AG09309 (cell line): ENCODE results near the gene CDH4.

Experiments
- DNase-seq: peaks from one replicate; pipeline ENCODE4 v3.0.0-alpha.2; 2010; ENCODE audit warnings: low read depth
- H3K4me3 ChIP-seq: 2 replicates; pipeline ENCODE4 v1.5.1; 2011; ENCODE audit warnings: mild to moderate bottlenecking, low read depth, low read length, moderate library complexity; ENCODE audit not compliant: control insufficient read depth
- TF ChIP-seq, protein P1 (sequence below): IDR thresholded peaks from 2 replicates; pipeline ENCODE4 v1.5.1; 2011; ENCODE audit warnings: mild to moderate bottlenecking, low read depth, low read length, inconsistent platforms; ENCODE audit not compliant: insufficient read depth, control insufficient read depth; ENCODE audit errors: missing control alignments

Gene CDH4

DNA sequence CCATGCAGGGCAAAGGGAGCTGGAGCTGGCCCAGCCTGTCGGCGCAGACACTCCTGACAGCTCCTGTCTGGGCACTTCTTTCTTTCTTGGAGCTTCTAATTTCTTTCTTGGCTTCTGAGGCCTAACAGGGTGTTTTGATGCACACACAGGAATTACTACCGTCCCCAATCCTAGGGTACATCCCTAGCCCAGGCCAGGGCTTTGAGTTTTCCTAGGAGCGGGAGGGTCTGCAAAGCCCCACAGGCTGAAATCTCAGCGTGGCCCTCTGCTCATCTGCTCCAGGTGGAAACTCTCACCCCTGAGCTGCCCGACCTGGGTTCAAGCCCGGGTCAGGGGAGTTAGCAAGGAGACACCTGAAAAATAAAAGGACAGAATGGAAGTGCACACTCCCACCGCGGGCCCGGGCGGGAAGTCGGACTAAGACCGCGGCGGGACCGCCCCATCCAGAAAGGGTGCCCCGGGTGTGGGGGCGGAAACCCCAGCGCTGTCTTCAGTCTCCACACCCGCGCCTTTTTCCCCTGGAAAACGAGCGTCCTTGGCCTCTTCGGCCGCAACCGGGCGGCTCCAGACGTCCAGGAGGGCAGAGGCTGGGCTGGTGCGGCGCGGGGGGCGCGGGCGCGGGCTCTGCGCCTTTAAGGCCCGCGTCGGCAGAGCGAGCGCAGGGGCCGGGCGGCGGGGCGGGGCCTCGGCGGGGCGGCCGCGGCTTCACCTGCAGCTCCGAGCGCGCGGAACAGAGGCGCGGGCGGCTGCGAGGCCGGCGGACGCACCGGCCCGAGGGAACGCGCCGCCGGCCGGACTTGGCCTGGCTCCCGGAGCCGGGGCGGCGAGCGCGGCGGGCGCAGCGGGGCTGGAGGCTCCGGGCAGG lies at the start of gene CDH4:
CDH4 (plus strand) TSS at position 733 of the 865 bp plus-strand sequence.
- H3K4me3 ChIP-seq = peak within 1 kb of the TSS; percentile 54
- TF ChIP-seq, protein P1, sequence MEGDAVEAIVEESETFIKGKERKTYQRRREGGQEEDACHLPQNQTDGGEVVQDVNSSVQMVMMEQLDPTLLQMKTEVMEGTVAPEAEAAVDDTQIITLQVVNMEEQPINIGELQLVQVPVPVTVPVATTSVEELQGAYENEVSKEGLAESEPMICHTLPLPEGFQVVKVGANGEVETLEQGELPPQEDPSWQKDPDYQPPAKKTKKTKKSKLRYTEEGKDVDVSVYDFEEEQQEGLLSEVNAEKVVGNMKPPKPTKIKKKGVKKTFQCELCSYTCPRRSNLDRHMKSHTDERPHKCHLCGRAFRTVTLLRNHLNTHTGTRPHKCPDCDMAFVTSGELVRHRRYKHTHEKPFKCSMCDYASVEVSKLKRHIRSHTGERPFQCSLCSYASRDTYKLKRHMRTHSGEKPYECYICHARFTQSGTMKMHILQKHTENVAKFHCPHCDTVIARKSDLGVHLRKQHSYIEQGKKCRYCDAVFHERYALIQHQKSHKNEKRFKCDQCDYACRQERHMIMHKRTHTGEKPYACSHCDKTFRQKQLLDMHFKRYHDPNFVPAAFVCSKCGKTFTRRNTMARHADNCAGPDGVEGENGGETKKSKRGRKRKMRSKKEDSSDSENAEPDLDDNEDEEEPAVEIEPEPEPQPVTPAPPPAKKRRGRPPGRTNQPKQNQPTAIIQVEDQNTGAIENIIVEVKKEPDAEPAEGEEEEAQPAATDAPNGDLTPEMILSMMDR = no peak
- no peak for DNase-seq

DNA sequence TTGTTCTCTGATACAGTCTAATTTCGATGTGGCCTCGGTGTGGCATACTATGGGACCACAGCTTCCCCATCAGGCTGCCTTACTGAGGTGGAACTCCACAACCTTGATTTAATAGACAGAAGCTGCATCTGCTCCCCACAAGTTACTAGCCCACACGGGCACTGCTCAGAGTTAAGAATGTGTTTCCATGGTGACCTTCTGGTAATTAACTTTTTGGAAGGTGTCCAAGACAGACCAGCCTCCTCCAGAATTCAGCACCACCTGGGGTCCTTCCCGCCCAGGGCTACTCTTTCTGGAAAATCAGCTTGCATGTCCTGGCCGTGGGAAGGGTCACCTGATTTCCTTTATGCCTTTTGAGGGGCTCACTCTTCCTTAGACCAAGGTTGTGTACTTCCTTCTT lies 48.7 kb upstream of the CDH4 start:
- TF ChIP-seq, protein P1 = no peak
- no peak overlapping the region for H3K4me3 ChIP-seq

DNA sequence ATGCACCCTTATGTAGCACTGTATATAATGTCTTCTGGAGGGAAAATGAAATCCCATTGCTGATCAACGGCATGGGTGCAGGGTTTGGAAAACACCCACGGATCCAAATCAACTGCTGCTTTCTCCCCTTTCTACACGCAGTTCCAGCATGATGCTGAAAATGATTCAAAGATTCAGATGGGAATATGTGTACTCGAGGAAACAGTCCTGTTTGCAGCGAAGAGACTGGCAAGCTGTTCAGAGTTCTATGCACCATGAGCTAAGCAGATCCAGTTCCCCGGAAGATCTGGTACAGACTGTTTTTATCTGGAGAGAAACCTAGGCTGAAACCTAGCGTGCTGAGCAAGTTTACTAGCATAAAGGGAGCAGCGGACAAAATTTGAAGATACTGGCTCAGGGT lies 47.9 kb upstream of the CDH4 start:
- no peak for DNase-seq
- TF ChIP-seq, protein P1 = no peak
- no peak overlapping the region for H3K4me3 ChIP-seq

More for the DNA sequence above, 48.7 kb upstream of the CDH4 start:
- DNase-seq = no peak

DNA sequence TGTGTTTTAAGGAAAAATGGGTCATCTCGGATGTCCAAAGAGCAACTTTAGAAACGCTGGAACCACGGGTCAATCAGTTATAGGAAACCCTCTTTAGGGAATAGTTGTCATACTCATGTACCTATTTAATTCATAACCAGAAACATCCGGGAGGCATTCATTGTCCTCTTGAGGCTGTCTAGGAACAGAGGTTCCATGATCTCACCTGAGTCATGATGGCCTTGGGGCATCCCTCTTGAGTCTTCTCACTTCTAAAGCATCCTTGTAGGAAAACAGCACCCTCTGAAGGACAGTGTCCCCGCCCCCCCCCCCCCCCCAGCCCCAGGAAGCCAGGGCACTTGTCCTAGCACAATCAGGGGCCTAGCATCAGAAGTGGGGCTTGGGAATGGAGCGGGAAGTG lies 46.3 kb upstream of the CDH4 start:
- no peak overlapping the region for H3K4me3 ChIP-seq
- TF ChIP-seq, protein P1 = no peak
- no peak for DNase-seq

DNA sequence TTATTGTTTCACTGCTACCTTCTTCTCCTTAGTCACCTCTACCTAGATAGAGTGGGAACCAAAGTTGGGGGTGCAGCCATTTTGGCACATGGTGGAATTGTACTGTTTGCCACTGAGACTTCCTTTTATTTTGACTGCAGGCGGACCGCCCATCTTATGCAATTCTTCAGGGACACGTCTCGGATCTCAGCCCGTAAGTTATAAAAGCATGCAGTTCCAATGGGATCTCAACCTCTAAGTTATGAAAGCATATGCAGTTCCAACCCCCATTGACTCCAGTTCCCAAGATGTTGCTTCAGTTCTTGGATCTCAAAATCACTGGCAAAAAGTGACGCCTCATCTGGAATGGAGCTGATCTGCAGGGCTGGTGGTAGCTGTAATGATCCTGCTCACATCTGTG lies 41.2 kb upstream of the CDH4 start:
- no peak for DNase-seq
- no peak overlapping the region for H3K4me3 ChIP-seq
- TF ChIP-seq, protein P1 = no peak

DNA sequence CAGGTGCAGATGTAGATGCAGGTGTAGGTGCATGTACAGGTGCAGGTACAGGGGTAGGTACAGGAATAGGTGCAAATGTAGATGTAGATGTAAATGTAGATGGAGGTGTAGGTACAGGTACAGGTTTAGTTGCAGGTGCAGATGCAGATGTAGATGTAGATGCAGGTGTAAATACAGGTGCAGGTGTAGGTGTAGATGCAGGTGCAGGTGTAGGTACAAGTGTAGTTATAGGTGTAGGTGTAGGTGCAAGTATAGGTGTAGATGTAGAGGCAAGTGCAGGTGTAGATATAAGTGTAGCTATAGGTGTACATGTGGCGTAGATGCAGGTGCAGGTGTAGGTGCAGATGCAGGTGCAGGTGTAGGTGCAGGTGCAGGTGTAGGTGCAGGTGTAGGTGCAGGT lies 34.2 kb upstream of the CDH4 start:
- TF ChIP-seq, protein P1 = no peak
- DNase-seq = no peak
- no peak overlapping the region for H3K4me3 ChIP-seq

DNA sequence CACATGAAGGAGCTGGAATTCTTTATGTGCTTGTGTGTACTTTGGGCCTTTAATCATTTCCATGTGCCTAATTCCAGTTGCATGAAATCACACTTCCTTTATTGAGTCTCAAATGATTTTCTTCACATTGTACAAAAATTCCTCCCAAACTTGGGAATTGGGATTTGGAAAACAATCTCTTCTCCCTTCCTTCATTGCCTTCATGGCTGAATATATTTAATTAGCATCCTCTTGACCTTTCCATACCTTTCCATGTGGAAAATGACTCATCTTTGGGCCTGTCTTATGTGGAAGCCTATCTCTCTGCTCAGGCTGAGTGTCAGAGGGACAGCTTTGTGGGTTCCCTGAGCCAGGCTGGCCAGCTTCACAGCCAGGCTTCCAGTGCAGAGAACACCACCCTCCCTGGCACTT lies 33.0 kb upstream of the CDH4 start:
- DNase-seq = peak; percentile 42
- H3K4me3 ChIP-seq = no peak overlapping the region
- TF ChIP-seq, protein P1 = no peak
